ENCODE results near the gene SAMD4B. TPM values are rescaled to one million over a fixed set of nuclear protein-coding genes. Genes with fewer than 3 reads are reported as not detected.

The SAMD4B gene
- total and polyA plus RNA-seq, 9 of the 15 experiments (the other 6 are each of a cell fraction or from before 2014, with no cell fraction given): 3.4 to 90.5 (median 38.0) TPM

DNA sequence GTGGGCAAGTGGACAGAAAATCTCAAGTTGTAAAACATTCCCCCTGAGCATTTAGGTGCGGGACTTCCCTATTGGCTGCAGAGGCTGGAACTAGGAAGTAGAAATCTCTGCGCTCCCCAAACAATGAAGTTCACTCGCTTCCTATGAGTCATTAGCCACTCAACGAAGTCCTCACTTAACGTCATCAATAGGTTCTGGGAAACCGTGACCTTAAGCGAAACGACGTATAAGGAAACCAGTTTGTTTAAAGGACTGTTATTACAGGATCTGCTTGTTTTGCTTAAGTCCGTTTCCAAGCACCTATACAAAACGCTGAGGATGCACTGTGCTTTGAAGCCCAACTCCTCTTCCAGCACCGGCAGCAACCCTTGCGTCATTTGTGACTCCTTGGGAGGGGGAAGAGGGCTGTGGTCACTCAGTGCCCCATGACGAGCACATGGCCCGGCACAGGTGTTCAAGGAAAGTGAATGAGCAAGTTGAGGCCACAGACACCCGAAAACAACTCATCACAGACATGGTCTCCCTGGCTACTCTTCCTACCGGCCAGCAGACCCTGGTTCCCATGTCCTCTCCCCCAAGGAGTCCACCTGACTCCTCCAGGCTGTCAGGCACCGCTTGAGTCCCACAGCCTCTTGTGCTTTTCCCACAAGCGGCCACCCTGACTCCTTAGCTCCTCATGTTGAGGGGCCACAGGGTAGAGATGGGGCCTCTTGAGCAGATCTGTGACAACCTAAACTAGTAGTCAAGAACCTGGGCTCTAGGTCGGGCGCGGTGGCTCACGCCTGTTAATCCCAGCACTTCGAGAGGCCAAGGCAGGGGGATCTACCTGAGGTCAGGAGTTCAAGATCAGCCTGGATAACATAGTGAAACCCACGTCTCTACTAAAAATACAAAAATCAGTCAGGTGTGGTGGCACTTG lies 88.7 kb downstream of the SAMD4B start (continued):
- TF ChIP-seq ZNF175 (CRISPR knock-in tag; IDR thresholded peaks at IDR 0.05; ENCODE audit: low read depth): peak; percentile 54; the same call in 1 of the 2 replicates
- TF ChIP-seq MAZ (CRISPR knock-in tag; conservative IDR thresholded peaks at IDR 0.05 in 1 of 2, IDR thresholded peaks at IDR 0.05 in 1 of 2): peak; percentile 30 to 83; a peak in 2 of 4 replicates
- TF ChIP-seq NBN (IDR thresholded peaks at IDR 0.05; ENCODE audit: low read depth): peak; percentile 90
- no peak for TF ChIP-seq SAFB2 (IDR thresholded peaks at IDR 0.05; ENCODE audit: borderline replicate concordance, low read depth, low read length, severe bottlenecking)
- peak; percentile 4; the same call in 1 of the 2 replicates for TF ChIP-seq MBD2 (IDR thresholded peaks at IDR 0.05; ENCODE audit: borderline replicate concordance, low read depth)
- no peak; the same call in 1 of the 2 replicates for TF ChIP-seq FOXP4 (CRISPR knock-in tag; IDR thresholded peaks at IDR 0.05; ENCODE audit: borderline replicate concordance)
- TF ChIP-seq, protein P1, sequence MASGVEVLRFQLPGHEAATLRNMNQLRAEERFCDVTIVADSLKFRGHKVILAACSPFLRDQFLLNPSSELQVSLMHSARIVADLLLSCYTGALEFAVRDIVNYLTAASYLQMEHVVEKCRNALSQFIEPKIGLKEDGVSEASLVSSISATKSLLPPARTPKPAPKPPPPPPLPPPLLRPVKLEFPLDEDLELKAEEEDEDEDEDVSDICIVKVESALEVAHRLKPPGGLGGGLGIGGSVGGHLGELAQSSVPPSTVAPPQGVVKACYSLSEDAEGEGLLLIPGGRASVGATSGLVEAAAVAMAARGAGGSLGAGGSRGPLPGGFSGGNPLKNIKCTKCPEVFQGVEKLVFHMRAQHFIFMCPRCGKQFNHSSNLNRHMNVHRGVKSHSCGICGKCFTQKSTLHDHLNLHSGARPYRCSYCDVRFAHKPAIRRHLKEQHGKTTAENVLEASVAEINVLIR (CRISPR knock-in tag; IDR thresholded peaks at IDR 0.05): 0 out of 2 replicates have a peak, but pooled peaks have one; percentile 60
- TF ChIP-seq ETV1 (tag; conservative IDR thresholded peaks at IDR 0.05; ENCODE audit: low read depth): peak; percentile 58
- peak; percentile 74 for TF ChIP-seq SOX6 (IDR thresholded peaks at IDR 0.05)
- peak; percentile 95 for TF ChIP-seq MAX (CRISPR knock-in tag; IDR thresholded peaks at IDR 0.05)
- no peak for TF ChIP-seq YY1 (IDR thresholded peaks at IDR 0.05; ENCODE audit: borderline replicate concordance in 1 of 3, control insufficient read depth in 1 of 3, extremely low read depth in 1 of 3, insufficient read depth in 3 of 3, insufficient read length in 1 of 3, insufficient replicate concordance in 2 of 3, low read depth in 1 of 3, low read length in 2 of 3)
- no peak for TF ChIP-seq EGR1 (conservative IDR thresholded peaks at IDR 0.05)
- TF ChIP-seq ATF3 (IDR thresholded peaks at IDR 0.05): peak; percentile 98
- TF ChIP-seq ATF3 (CRISPR knock-in tag; conservative IDR thresholded peaks at IDR 0.05): 0 out of 2 replicates have a peak, but pooled peaks have one; percentile 72
- TF ChIP-seq SMARCA4 (IDR thresholded peaks at IDR 0.05): peak; percentile 52
- TF ChIP-seq, protein P2, sequence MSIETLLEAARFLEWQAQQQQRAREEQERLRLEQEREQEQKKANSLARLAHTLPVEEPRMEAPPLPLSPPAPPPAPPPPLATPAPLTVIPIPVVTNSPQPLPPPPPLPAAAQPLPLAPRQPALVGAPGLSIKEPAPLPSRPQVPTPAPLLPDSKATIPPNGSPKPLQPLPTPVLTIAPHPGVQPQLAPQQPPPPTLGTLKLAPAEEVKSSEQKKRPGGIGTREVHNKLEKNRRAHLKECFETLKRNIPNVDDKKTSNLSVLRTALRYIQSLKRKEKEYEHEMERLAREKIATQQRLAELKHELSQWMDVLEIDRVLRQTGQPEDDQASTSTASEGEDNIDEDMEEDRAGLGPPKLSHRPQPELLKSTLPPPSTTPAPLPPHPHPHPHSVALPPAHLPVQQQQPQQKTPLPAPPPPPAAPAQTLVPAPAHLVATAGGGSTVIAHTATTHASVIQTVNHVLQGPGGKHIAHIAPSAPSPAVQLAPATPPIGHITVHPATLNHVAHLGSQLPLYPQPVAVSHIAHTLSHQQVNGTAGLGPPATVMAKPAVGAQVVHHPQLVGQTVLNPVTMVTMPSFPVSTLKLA (conservative IDR thresholded peaks at IDR 0.05): peak; percentile 77 to 83
- TF ChIP-seq HBP1 (CRISPR knock-in tag; IDR thresholded peaks at IDR 0.05): 0 out of 2 replicates have a peak, but pooled peaks have one; percentile 13

All from K562 (cell line).